HepG2 (cell line): ENCODE data around the gene SCN4B. TPM values are rescaled to one million over a fixed set of nuclear protein-coding genes. Genes with fewer than 3 reads are reported as not detected.
A peak's percentile ranks its signal among the peaks of the same experiment; 100 is the strongest.

Source experiments
- CENPT ChIP-seq: sonication (generic); formaldehyde crosslinking; IDR thresholded peaks from 2 replicates; pipeline ENCODE4 v1.8.0; 2022; ENCODE audit warnings: low read depth, mild to moderate bottlenecking, moderate library complexity, missing genetic modification reagents
- ZNF138 ChIP-seq: sonication (generic); formaldehyde crosslinking; IDR thresholded peaks from 2 replicates; pipeline ENCODE4 v1.5.0; 2020; ENCODE audit warnings: mild to moderate bottlenecking, low read depth, missing genetic modification reagents
- ZNF256 ChIP-seq: sonication (generic); formaldehyde crosslinking; conservative IDR thresholded peaks from 2 replicates; pipeline ENCODE4 v1.4.0; 2020; ENCODE audit warnings: missing genetic modification reagents
- ZNF550 ChIP-seq: sonication (generic); formaldehyde crosslinking; IDR thresholded peaks from 2 replicates; pipeline ENCODE4 v1.4.0; 2020; ENCODE audit warnings: mild to moderate bottlenecking, missing genetic modification reagents, borderline replicate concordance
- polyA plus RNA-seq, 8 experiments: library from polyadenylated mRNA; depleted of rRNA in 3 of 8; stranded (reverse) in 7 of 8; unstranded in 1 of 8; fragments of >200 nt; fragmentation: Illumina TruSeq in 4 of 8; extraction: Trizol in 4 of 8; gene quantifications; 2 replicates each; pipeline versions ENCODE4 v1.2.1 to v1.2.3, GENCODE V29; 2011 to 2016; ENCODE audit warnings: low read depth in 4 of 8, missing spikeins in 1 of 8, mixed read lengths in 1 of 8; ENCODE audit not compliant: insufficient read depth in 1 of 8
- total RNA-seq, 5 experiments: library from RNA; depleted of rRNA; stranded (reverse); fragments of >200 nt; fragmentation: Illumina TruSeq; extraction: Trizol; gene quantifications; 2 replicates each; pipeline ENCODE4 v1.2.3, GENCODE V29; 2016; ENCODE audit warnings: low read depth in 1 of 5
- TF ChIP-seq, protein P1 (sequence below): IDR thresholded peaks from 2 replicates; pipeline ENCODE4 v1.6.1; 2012; ENCODE audit warnings: inconsistent platforms
- TF ChIP-seq, protein P2 (sequence below): sonication (generic); formaldehyde crosslinking; IDR thresholded peaks from 2 replicates; pipeline ENCODE4 v1.5.1; 2020; ENCODE audit warnings: mild to moderate bottlenecking, missing genetic modification reagents, moderate library complexity
- TF ChIP-seq, protein P3 (sequence below): sonication (generic); formaldehyde crosslinking; IDR thresholded peaks from 2 replicates; pipeline ENCODE4 v1.9.0; 2022; ENCODE audit warnings: missing genetic modification reagents, mild to moderate bottlenecking, borderline replicate concordance
- TF ChIP-seq, protein P4 (sequence below): sonication (generic); formaldehyde crosslinking; IDR thresholded peaks from 2 replicates; pipeline ENCODE4 v1.4.0; 2020; ENCODE audit warnings: low read depth, missing genetic modification reagents
- TF ChIP-seq, protein P5 (sequence below): sonication (generic); formaldehyde crosslinking; IDR thresholded peaks from 2 replicates; pipeline ENCODE4 v1.4.0; 2020; ENCODE audit warnings: missing genetic modification reagents
- TF ChIP-seq, protein P6 (sequence below): sonication (generic); formaldehyde crosslinking; IDR thresholded peaks from 2 replicates; pipeline ENCODE4 v1.5.1; 2020; ENCODE audit warnings: mild to moderate bottlenecking, missing genetic modification reagents

Gene SCN4B
- total and polyA plus RNA-seq, 2 of the 13 experiments (the other 11 are each of a cell fraction or from before 2014, with no cell fraction given) = 0.04 to 0.29 TPM

DNA sequence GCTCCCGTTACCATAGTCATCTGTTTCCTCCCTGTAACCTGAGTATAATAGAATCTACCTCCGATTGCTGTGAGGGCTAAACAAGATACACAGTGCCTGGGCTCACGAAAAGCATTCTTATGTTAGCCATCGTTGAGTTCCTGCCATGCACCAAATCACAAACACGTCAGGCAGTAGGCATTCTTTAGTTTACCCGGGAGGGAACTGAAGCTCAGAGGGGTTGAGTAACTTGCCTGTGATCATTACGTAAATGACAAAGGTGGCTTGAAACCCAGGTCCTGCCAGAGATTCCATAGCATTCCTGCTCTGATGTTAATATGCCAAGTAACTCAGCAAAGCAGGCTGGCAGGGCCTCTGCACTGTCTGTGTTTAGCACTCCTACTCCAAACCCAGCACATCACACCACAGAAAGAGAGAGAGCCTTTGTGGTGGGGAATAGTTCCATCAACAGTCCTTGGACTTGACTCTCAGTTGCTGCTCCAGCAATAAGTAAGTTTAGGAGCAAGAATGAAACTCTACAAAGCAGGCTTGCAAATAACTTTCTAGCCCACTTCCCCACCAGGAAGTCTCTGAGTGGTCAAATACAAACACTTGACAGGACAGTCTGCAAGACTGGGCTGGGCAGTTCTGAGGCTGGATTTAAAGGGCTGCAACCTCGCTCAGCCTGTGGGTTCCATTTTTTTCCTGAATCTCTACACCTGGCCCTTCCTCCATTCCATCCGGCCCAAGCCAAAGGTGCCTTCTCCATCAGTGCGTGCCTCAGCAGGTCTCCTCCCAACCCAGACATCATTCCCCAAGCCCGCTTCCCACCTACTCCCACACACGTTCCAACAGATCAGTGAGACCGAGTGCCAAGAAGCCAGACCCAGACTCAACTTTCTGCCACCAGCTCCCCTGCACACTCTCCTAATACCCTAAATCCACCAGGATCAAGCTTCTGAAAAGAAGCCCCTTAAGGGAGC, 22.7 kb upstream of the SCN4B start (continued):
- TF ChIP-seq, protein P1, sequence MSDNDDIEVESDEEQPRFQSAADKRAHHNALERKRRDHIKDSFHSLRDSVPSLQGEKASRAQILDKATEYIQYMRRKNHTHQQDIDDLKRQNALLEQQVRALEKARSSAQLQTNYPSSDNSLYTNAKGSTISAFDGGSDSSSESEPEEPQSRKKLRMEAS = peak; percentile 23; the same call in 1 of the 2 replicates
- TF ChIP-seq, protein P2, sequence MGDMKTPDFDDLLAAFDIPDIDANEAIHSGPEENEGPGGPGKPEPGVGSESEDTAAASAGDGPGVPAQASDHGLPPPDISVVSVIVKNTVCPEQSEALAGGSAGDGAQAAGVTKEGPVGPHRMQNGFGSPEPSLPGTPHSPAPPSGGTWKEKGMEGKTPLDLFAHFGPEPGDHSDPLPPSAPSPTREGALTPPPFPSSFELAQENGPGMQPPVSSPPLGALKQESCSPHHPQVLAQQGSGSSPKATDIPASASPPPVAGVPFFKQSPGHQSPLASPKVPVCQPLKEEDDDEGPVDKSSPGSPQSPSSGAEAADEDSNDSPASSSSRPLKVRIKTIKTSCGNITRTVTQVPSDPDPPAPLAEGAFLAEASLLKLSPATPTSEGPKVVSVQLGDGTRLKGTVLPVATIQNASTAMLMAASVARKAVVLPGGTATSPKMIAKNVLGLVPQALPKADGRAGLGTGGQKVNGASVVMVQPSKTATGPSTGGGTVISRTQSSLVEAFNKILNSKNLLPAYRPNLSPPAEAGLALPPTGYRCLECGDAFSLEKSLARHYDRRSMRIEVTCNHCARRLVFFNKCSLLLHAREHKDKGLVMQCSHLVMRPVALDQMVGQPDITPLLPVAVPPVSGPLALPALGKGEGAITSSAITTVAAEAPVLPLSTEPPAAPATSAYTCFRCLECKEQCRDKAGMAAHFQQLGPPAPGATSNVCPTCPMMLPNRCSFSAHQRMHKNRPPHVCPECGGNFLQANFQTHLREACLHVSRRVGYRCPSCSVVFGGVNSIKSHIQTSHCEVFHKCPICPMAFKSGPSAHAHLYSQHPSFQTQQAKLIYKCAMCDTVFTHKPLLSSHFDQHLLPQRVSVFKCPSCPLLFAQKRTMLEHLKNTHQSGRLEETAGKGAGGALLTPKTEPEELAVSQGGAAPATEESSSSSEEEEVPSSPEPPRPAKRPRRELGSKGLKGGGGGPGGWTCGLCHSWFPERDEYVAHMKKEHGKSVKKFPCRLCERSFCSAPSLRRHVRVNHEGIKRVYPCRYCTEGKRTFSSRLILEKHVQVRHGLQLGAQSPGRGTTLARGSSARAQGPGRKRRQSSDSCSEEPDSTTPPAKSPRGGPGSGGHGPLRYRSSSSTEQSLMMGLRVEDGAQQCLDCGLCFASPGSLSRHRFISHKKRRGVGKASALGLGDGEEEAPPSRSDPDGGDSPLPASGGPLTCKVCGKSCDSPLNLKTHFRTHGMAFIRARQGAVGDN (CRISPR knock-in tag) = no peak
- TF ChIP-seq ZNF256 (CRISPR knock-in tag) (no peak), ZNF550 (CRISPR knock-in tag) (no peak), ZNF138 (CRISPR knock-in tag) (no peak), CENPT (CRISPR knock-in tag) (no peak)
- TF ChIP-seq, protein P3, sequence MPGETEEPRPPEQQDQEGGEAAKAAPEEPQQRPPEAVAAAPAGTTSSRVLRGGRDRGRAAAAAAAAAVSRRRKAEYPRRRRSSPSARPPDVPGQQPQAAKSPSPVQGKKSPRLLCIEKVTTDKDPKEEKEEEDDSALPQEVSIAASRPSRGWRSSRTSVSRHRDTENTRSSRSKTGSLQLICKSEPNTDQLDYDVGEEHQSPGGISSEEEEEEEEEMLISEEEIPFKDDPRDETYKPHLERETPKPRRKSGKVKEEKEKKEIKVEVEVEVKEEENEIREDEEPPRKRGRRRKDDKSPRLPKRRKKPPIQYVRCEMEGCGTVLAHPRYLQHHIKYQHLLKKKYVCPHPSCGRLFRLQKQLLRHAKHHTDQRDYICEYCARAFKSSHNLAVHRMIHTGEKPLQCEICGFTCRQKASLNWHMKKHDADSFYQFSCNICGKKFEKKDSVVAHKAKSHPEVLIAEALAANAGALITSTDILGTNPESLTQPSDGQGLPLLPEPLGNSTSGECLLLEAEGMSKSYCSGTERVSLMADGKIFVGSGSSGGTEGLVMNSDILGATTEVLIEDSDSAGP (CRISPR knock-in tag) = no peak
- TF ChIP-seq, protein P4, sequence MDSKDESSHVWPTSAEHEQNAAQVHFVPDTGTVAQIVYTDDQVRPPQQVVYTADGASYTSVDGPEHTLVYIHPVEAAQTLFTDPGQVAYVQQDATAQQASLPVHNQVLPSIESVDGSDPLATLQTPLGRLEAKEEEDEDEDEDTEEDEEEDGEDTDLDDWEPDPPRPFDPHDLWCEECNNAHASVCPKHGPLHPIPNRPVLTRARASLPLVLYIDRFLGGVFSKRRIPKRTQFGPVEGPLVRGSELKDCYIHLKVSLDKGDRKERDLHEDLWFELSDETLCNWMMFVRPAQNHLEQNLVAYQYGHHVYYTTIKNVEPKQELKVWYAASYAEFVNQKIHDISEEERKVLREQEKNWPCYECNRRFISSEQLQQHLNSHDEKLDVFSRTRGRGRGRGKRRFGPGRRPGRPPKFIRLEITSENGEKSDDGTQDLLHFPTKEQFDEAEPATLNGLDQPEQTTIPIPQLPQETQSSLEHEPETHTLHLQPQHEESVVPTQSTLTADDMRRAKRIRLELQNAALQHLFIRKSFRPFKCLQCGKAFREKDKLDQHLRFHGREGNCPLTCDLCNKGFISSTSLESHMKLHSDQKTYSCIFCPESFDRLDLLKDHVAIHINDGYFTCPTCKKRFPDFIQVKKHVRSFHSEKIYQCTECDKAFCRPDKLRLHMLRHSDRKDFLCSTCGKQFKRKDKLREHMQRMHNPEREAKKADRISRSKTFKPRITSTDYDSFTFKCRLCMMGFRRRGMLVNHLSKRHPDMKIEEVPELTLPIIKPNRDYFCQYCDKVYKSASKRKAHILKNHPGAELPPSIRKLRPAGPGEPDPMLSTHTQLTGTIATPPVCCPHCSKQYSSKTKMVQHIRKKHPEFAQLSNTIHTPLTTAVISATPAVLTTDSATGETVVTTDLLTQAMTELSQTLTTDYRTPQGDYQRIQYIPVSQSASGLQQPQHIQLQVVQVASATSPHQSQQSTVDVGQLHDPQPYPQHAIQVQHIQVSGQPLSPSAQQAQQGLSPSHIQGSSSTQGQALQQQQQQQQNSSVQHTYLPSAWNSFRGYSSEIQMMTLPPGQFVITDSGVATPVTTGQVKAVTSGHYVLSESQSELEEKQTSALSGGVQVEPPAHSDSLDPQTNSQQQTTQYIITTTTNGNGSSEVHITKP (CRISPR knock-in tag) = no peak
- TF ChIP-seq, protein P5, sequence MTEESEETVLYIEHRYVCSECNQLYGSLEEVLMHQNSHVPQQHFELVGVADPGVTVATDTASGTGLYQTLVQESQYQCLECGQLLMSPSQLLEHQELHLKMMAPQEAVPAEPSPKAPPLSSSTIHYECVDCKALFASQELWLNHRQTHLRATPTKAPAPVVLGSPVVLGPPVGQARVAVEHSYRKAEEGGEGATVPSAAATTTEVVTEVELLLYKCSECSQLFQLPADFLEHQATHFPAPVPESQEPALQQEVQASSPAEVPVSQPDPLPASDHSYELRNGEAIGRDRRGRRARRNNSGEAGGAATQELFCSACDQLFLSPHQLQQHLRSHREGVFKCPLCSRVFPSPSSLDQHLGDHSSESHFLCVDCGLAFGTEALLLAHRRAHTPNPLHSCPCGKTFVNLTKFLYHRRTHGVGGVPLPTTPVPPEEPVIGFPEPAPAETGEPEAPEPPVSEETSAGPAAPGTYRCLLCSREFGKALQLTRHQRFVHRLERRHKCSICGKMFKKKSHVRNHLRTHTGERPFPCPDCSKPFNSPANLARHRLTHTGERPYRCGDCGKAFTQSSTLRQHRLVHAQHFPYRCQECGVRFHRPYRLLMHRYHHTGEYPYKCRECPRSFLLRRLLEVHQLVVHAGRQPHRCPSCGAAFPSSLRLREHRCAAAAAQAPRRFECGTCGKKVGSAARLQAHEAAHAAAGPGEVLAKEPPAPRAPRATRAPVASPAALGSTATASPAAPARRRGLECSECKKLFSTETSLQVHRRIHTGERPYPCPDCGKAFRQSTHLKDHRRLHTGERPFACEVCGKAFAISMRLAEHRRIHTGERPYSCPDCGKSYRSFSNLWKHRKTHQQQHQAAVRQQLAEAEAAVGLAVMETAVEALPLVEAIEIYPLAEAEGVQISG (CRISPR knock-in tag) = no peak
- TF ChIP-seq, protein P6, sequence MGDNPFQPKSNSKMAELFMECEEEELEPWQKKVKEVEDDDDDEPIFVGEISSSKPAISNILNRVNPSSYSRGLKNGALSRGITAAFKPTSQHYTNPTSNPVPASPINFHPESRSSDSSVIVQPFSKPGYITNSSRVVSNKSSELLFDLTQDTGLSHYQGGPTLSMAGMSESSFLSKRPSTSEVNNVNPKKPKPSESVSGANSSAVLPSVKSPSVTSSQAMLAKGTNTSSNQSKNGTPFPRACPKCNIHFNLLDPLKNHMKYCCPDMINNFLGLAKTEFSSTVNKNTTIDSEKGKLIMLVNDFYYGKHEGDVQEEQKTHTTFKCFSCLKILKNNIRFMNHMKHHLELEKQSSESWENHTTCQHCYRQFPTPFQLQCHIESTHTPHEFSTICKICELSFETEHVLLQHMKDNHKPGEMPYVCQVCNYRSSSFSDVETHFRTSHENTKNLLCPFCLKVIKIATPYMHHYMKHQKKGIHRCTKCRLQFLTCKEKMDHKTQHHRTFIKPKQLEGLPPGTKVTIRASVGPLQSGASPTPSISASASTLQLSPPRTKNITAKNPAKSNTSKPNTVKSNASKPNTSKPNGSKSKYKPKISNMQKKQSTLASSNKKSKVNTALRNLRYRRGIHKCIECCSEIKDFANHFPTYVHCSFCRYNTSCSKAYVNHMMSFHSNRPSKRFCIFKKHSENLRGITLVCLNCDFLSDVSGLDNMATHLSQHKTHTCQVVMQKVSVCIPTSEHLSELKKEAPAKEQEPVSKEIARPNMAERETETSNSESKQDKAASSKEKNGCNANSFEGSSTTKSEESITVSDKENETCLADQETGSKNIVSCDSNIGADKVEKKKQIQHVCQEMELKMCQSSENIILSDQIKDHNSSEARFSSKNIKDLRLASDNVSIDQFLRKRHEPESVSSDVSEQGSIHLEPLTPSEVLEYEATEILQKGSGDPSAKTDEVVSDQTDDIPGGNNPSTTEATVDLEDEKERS = no peak
